GM12878 (cell line): Measurements from ENCODE around the gene CD82. TPM values are rescaled to one million over a fixed set of nuclear protein-coding genes. Genes with fewer than 3 reads are reported as not detected.

Source experiments
- CBFB ChIP-seq: IDR thresholded peaks from 2 replicates; pipeline ENCODE4 v1.6.1; 2016; ENCODE audit warnings: antibody characterized with exemption, low read depth
- CBX5 ChIP-seq: sonication (generic); IDR thresholded peaks from 2 replicates; pipeline ENCODE4 v1.6.1; 2016; ENCODE audit warnings: low read depth, moderate library complexity, mild to moderate bottlenecking, inconsistent platforms
- ESRRA ChIP-seq: IDR thresholded peaks from 2 replicates; pipeline ENCODE4 v1.6.1; 2012; ENCODE audit warnings: mild to moderate bottlenecking, low read length, improper control_type of control experiment
- ETV6 ChIP-seq, 2 experiments: fragments of 450-650 bp in 1 of 2; IDR thresholded peaks in 1 of 2; conservative IDR thresholded peaks in 1 of 2; 2 replicates each; pipeline ENCODE4 v1.6.1; 2014; ENCODE audit warnings: antibody characterized with exemption in 1 of 2, borderline replicate concordance in 1 of 2, low read depth in 1 of 2, mild to moderate bottlenecking in 1 of 2, moderate library complexity in 1 of 2
- EZH2 ChIP-seq: IDR thresholded peaks from 2 replicates; pipeline ENCODE4 v1.6.1; 2012; ENCODE audit warnings: low read depth, mild to moderate bottlenecking, control low read depth, inconsistent platforms, low read length, borderline replicate concordance; ENCODE audit not compliant: control insufficient read depth
- HSF1 ChIP-seq: fragments of 150-350 bp; IDR thresholded peaks from 2 replicates; pipeline ENCODE4 v1.6.1; 2014; ENCODE audit warnings: mild to moderate bottlenecking, low read depth, low read length
- JUNB ChIP-seq: IDR thresholded peaks from 2 replicates; pipeline ENCODE4 v1.6.1; 2016; ENCODE audit warnings: antibody characterized with exemption, mild to moderate bottlenecking
- KDM1A ChIP-seq: fragments of 200-600 bp; sonication (generic); IDR thresholded peaks from 2 replicates; pipeline ENCODE4 v1.6.1; 2016; ENCODE audit warnings: borderline replicate concordance
- MYB ChIP-seq: fragments of 150-350 bp; IDR thresholded peaks from 2 replicates; pipeline ENCODE4 v1.6.1; 2014; ENCODE audit warnings: mild to moderate bottlenecking, low read depth, low read length, borderline replicate concordance
- POLR2A ChIP-seq: IDR thresholded peaks from 2 replicates; pipeline ENCODE4 v1.6.1; 2011; ENCODE audit warnings: low read depth, mild to moderate bottlenecking, low read length
- POLR2AphosphoS5 ChIP-seq: IDR thresholded peaks from 2 replicates; pipeline ENCODE4 v1.6.1; 2011; ENCODE audit warnings: mild to moderate bottlenecking, low read length, inconsistent platforms
- RB1 ChIP-seq: fragments of 450-650 bp; formaldehyde crosslinking; IDR thresholded peaks from 2 replicates; pipeline ENCODE4 v1.6.1; 2017; ENCODE audit warnings: mild to moderate bottlenecking, borderline replicate concordance
- SREBF1 ChIP-seq: IDR thresholded peaks from 2 replicates; pipeline ENCODE4 v1.6.1; 2012; ENCODE audit warnings: mild to moderate bottlenecking, low read length
- SRF ChIP-seq, 2 experiments: IDR thresholded peaks; 2 replicates each; pipeline ENCODE4 v1.6.1; 2011; ENCODE audit warnings: low read depth in 2 of 2, low read length in 2 of 2, mild to moderate bottlenecking in 1 of 2, moderate library complexity in 1 of 2
- STAT3 ChIP-seq: IDR thresholded peaks from 2 replicates; pipeline ENCODE4 v1.6.1; 2011; ENCODE audit warnings: low read depth, low read length, improper control_type of control experiment
- ZZZ3 ChIP-seq: IDR thresholded peaks from 2 replicates; pipeline ENCODE4 v1.6.1; 2011; ENCODE audit warnings: low read depth; ENCODE audit not compliant: control insufficient read depth, insufficient read length
- polyA plus RNA-seq, 11 experiments: library from polyadenylated mRNA; depleted of rRNA in 4 of 11; unstranded in 6 of 11; stranded (reverse) in 5 of 11; fragments of >200 nt; fragmentation: Nextera tagmentation in 4 of 11; fragmentation: Illumina TruSeq in 1 of 11; extraction: Ambion mirVana in 4 of 11; extraction: Trizol in 1 of 11; gene quantifications; 1 replicate in 1 of 11; 2 replicates in 10 of 11; pipeline versions ENCODE4 v1.2.1 to v1.2.3, GENCODE V29; 2011 to 2016; ENCODE audit warnings: inconsistent platforms in 2 of 11, missing spikeins in 2 of 11, low read depth in 1 of 11
- total RNA-seq, 4 experiments: library from RNA; depleted of rRNA in 3 of 4; stranded (reverse); fragments of >200 nt in 3 of 4; fragmentation: Illumina TruSeq in 1 of 4; extraction: Trizol in 1 of 4; gene quantifications; 2 replicates each; pipeline versions ENCODE4 v1.2.1 to v1.2.3, GENCODE V29; 2013 to 2021
- TF ChIP-seq, protein P1 (sequence below): IDR thresholded peaks from 2 replicates; pipeline ENCODE4 v1.6.1; 2012; ENCODE audit warnings: low read depth, low read length, improper control_type of control experiment
- TF ChIP-seq, protein P2 (sequence below): IDR thresholded peaks from 2 replicates; pipeline ENCODE4 v1.6.1; 2011; ENCODE audit warnings: borderline replicate concordance, low read depth, mild to moderate bottlenecking, moderate library complexity, low read length; ENCODE audit not compliant: insufficient read depth, poor library complexity, severe bottlenecking

Gene CD82
- total and polyA plus RNA-seq, 10 of the 15 experiments (the other 5 are each of a cell fraction or from before 2014, with no cell fraction given), result 5.2 to 180 (median 84.7) TPM

DNA sequence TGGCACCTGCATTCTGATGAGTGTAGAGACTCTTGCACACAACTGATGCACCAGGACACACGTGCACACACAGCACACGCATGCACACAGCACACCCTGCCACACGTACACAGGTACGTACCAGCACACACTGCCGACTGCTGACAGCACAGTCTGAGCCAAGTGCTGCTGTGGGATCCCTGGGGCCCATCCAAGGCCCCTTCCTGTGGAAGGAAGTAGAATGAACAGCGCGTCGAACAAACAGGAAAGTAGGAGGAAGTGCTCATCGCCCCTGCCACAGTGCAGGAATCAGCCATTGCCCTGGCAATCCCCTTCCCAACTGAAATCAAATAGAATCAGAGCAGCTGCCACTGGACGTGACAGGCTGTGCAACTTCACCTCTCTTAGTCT lies 57.9 kb downstream of the CD82 start (continued):
- TF ChIP-seq, protein P1, sequence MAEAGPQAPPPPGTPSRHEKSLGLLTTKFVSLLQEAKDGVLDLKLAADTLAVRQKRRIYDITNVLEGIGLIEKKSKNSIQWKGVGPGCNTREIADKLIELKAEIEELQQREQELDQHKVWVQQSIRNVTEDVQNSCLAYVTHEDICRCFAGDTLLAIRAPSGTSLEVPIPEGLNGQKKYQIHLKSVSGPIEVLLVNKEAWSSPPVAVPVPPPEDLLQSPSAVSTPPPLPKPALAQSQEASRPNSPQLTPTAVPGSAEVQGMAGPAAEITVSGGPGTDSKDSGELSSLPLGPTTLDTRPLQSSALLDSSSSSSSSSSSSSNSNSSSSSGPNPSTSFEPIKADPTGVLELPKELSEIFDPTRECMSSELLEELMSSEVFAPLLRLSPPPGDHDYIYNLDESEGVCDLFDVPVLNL, result no peak
- TF ChIP-seq MYB (no peak), SREBF1 (no peak), ZZZ3 (no peak), POLR2A (peak; percentile 79), HSF1 (no peak), KDM1A (no peak), CBFB (no peak), POLR2AphosphoS5 (peak; percentile 59), ETV6 (conservative IDR thresholded peaks at IDR 0.05 in 1 of 2, IDR thresholded peaks at IDR 0.05 in 1 of 2; ENCODE audit: borderline replicate concordance in 1 of 2, low read depth in 1 of 2) (0 out of 4 replicates have a peak, but pooled peaks of 1 of the 2 experiments have one; percentile 23), ESRRA (no peak), RB1 (no peak), EZH2 (no peak), SRF (IDR thresholded peaks at IDR 0.05; ENCODE audit: low read depth in 2 of 2, low read length in 2 of 2) (no peak), CBX5 (no peak), JUNB (no peak), STAT3 (no peak)
- TF ChIP-seq, protein P2, sequence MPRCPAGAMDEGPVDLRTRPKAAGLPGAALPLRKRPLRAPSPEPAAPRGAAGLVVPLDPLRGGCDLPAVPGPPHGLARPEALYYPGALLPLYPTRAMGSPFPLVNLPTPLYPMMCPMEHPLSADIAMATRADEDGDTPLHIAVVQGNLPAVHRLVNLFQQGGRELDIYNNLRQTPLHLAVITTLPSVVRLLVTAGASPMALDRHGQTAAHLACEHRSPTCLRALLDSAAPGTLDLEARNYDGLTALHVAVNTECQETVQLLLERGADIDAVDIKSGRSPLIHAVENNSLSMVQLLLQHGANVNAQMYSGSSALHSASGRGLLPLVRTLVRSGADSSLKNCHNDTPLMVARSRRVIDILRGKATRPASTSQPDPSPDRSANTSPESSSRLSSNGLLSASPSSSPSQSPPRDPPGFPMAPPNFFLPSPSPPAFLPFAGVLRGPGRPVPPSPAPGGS, result peak; percentile 16
